ENCODE data around the gene TVP23B.
"Not testable (repeated sequence)": the region's sequence is repeated elsewhere in the genome, so short reads cannot be mapped to it uniquely, and the experiment has no call there.

GRCh38 chr17:18746551-18746950, 34.4 kb upstream of the TVP23B start:
- TF ChIP-seq, protein P1, sequence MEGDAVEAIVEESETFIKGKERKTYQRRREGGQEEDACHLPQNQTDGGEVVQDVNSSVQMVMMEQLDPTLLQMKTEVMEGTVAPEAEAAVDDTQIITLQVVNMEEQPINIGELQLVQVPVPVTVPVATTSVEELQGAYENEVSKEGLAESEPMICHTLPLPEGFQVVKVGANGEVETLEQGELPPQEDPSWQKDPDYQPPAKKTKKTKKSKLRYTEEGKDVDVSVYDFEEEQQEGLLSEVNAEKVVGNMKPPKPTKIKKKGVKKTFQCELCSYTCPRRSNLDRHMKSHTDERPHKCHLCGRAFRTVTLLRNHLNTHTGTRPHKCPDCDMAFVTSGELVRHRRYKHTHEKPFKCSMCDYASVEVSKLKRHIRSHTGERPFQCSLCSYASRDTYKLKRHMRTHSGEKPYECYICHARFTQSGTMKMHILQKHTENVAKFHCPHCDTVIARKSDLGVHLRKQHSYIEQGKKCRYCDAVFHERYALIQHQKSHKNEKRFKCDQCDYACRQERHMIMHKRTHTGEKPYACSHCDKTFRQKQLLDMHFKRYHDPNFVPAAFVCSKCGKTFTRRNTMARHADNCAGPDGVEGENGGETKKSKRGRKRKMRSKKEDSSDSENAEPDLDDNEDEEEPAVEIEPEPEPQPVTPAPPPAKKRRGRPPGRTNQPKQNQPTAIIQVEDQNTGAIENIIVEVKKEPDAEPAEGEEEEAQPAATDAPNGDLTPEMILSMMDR (IDR thresholded peaks at IDR 0.05; ENCODE audit: insufficient read depth, low read depth, low read length) = not testable (repeated sequence)
- TF ChIP-seq EZH2 (IDR thresholded peaks at IDR 0.05; ENCODE audit: insufficient read depth, low read length) = not testable (repeated sequence)

Data from astrocyte (in vitro differentiated cells and primary cell).